Measurements from ENCODE around the gene CHST11.

CHST11 gene

GRCh38 chr12:104468371-104468770 is 11.6 kb downstream of the CHST11 start:
- Histone ChIP-seq H3K27ac (peak overlapping the region in 1 of 11 experiments; percentile 21; a peak in 1 of 22 replicates), H3K9ac (no peak overlapping the region), H3K36me3 (peaks cover 0 to 87% (median 48%) of the 10 kb centered on the region in 11 experiments; a peak in 18 of 22 replicates), H3K27me3 (no peaks in the 10 kb centered on the region), H4K20me1 (peaks cover 7 to 97% (median 81%) of the 10 kb centered on the region in 11 experiments; a peak in 20 of 22 replicates), H3K4me1 (peaks cover 69 to 100% (median 98%) of the 10 kb centered on the region in 10 experiments), H3K4me3 (no peak overlapping the region), H3K9me3 (replicated peaks in 1 of 11) (peaks cover 6 to 28% (median 13%) of the 10 kb centered on the region in 11 experiments; a peak in 17 of 22 replicates), H3K4me2 (peak overlapping the region in 9 of 11 experiments; percentile 26 to 93 (median 65); a peak in 11 of 22 replicates)
- no peak for TF ChIP-seq Cebpa-rat (IDR thresholded peaks at IDR 0.05)

GRCh38 chr12:104469066-104469465 is 12.3 kb downstream of the CHST11 start:
- no peak overlapping the region for H3K9ac ChIP-seq
- no peak for TF ChIP-seq Cebpa-rat (IDR thresholded peaks at IDR 0.05)
- peaks cover 9 to 90% (median 77%) of the 10 kb centered on the region in 11 experiments; a peak in 20 of 22 replicates for H4K20me1 ChIP-seq
- H3K4me3 ChIP-seq = no peak overlapping the region
- peaks cover 69 to 100% (median 98%) of the 10 kb centered on the region in 10 experiments for H3K4me1 ChIP-seq
- no peaks in the 10 kb centered on the region for H3K27me3 ChIP-seq
- H3K27ac ChIP-seq = peak overlapping the region in 2 of 11 experiments; percentile 8 to 28; a peak in 2 of 22 replicates
- peak overlapping the region in 8 of 11 experiments; percentile 7 to 93 (median 46); a peak in 15 of 22 replicates for H3K4me2 ChIP-seq
- H3K36me3 ChIP-seq = peaks cover 0 to 80% (median 43%) of the 10 kb centered on the region in 11 experiments; a peak in 18 of 22 replicates
- H3K9me3 ChIP-seq (replicated peaks in 1 of 11) = peaks cover 6 to 28% (median 13%) of the 10 kb centered on the region in 11 experiments; a peak in 17 of 22 replicates

- Histone ChIP-seq H3K27me3 (no peaks in the 10 kb centered on the region), H3K36me3 (peaks cover 0 to 76% (median 38%) of the 10 kb centered on the region in 11 experiments; a peak in 18 of 22 replicates), H3K4me3 (no peak overlapping the region), H3K9ac (no peak overlapping the region), H3K4me1 (peaks cover 69 to 100% (median 98%) of the 10 kb centered on the region in 10 experiments), H4K20me1 (peaks cover 9 to 91% (median 76%) of the 10 kb centered on the region in 11 experiments; a peak in 20 of 22 replicates), H3K27ac (peak overlapping the region in 3 of 11 experiments; percentile 4 to 28 (median 8); a peak in 3 of 22 replicates), H3K4me2 (peak overlapping the region in 8 of 11 experiments; percentile 7 to 93 (median 46); a peak in 15 of 22 replicates), H3K9me3 (replicated peaks in 1 of 11) (peaks cover 6 to 28% (median 13%) of the 10 kb centered on the region in 11 experiments; a peak in 17 of 22 replicates)
- no peak for TF ChIP-seq Cebpa-rat (IDR thresholded peaks at IDR 0.05)
These were observed 12.8 kb downstream of the CHST11 start for GRCh38 chr12:104469523-104469922.

- no peak overlapping the region for H3K9ac ChIP-seq
- no peak overlapping the region for H3K4me3 ChIP-seq
- peaks cover 6 to 28% (median 13%) of the 10 kb centered on the region in 11 experiments; a peak in 17 of 22 replicates for H3K9me3 ChIP-seq (replicated peaks in 1 of 11)
- H4K20me1 ChIP-seq = peaks cover 9 to 86% (median 66%) of the 10 kb centered on the region in 11 experiments; a peak in 20 of 22 replicates
- H3K36me3 ChIP-seq = peaks cover 0 to 68% (median 34%) of the 10 kb centered on the region in 11 experiments; a peak in 18 of 22 replicates
- no peaks in the 10 kb centered on the region for H3K27me3 ChIP-seq
- peaks cover 68 to 99% (median 98%) of the 10 kb centered on the region in 10 experiments for H3K4me1 ChIP-seq
- peak overlapping the region in 10 of 11 experiments; percentile 31 to 93 (median 81); a peak in 19 of 22 replicates for H3K4me2 ChIP-seq
- TF ChIP-seq Cebpa-rat (IDR thresholded peaks at IDR 0.05) = no peak
- peak overlapping the region in 3 of 11 experiments; percentile 89 to 93 (median 89); a peak in 5 of 22 replicates for H3K27ac ChIP-seq
These were observed 13.8 kb downstream of the CHST11 start for GRCh38 chr12:104470521-104470920.

GRCh38 chr12:104471336-104471735 is 14.6 kb downstream of the CHST11 start:
- peak overlapping the region in 10 of 11 experiments; percentile 31 to 93 (median 81); a peak in 19 of 22 replicates for H3K4me2 ChIP-seq
- H3K4me3 ChIP-seq = no peak overlapping the region
- H3K9me3 ChIP-seq (replicated peaks in 1 of 11) = peaks cover 6 to 28% (median 13%) of the 10 kb centered on the region in 11 experiments; a peak in 17 of 22 replicates
- peak overlapping the region in 6 of 11 experiments; percentile 76 to 93 (median 89); a peak in 8 of 22 replicates for H3K27ac ChIP-seq
- H4K20me1 ChIP-seq = peaks cover 5 to 78% (median 57%) of the 10 kb centered on the region in 11 experiments; a peak in 20 of 22 replicates
- H3K9ac ChIP-seq = no peak overlapping the region
- peaks cover 60 to 93% (median 92%) of the 10 kb centered on the region in 10 experiments for H3K4me1 ChIP-seq
- no peaks in the 10 kb centered on the region for H3K27me3 ChIP-seq
- TF ChIP-seq Cebpa-rat (IDR thresholded peaks at IDR 0.05) = no peak
- peaks cover 0 to 60% (median 26%) of the 10 kb centered on the region in 11 experiments; a peak in 18 of 22 replicates for H3K36me3 ChIP-seq

GRCh38 chr12:104472748-104473147 is 16.0 kb downstream of the CHST11 start:
- Histone ChIP-seq H3K4me3 (peak overlapping the region in 8 of 10 experiments; percentile 13 to 54 (median 31); a peak in 12 of 20 replicates), H4K20me1 (peaks cover 5 to 63% (median 43%) of the 10 kb centered on the region in 11 experiments; a peak in 19 of 22 replicates), H3K27ac (peak overlapping the region in 10 of 11 experiments; percentile 44 to 93 (median 79); a peak in 19 of 22 replicates), H3K4me2 (peak overlapping the region; percentile 60 to 93 (median 80)), H3K4me1 (peaks cover 60 to 93% (median 92%) of the 10 kb centered on the region in 10 experiments), H3K27me3 (no peaks in the 10 kb centered on the region), H3K9ac (peak overlapping the region; percentile 27 to 85 (median 68); a peak in 19 of 22 replicates), H3K9me3 (replicated peaks in 1 of 11) (peaks cover 6 to 28% (median 13%) of the 10 kb centered on the region in 11 experiments; a peak in 17 of 22 replicates), H3K36me3 (peaks cover 0 to 46% (median 22%) of the 10 kb centered on the region in 11 experiments; a peak in 18 of 22 replicates)
- TF ChIP-seq Cebpa-rat (IDR thresholded peaks at IDR 0.05) = no peak

GRCh38 chr12:104473374-104473983 is 16.7 kb downstream of the CHST11 start:
- peaks cover 67 to 93% (median 91%) of the 10 kb centered on the region in 10 experiments for H3K4me1 ChIP-seq
- no peaks in the 10 kb centered on the region for H3K27me3 ChIP-seq
- H3K9ac ChIP-seq = peak overlapping the region; percentile 27 to 85 (median 68); a peak in 21 of 22 replicates
- H3K36me3 ChIP-seq = peaks cover 0 to 39% (median 22%) of the 10 kb centered on the region in 11 experiments; a peak in 18 of 22 replicates
- peak overlapping the region in 8 of 10 experiments; percentile 13 to 54 (median 31); a peak in 12 of 20 replicates for H3K4me3 ChIP-seq
- peak overlapping the region in 10 of 11 experiments; percentile 44 to 93 (median 79); a peak in 19 of 22 replicates for H3K27ac ChIP-seq
- peak overlapping the region; percentile 60 to 93 (median 80) for H3K4me2 ChIP-seq
- peaks cover 5 to 56% (median 38%) of the 10 kb centered on the region in 11 experiments; a peak in 19 of 22 replicates for H4K20me1 ChIP-seq
- H3K9me3 ChIP-seq (replicated peaks in 1 of 11) = peaks cover 6 to 22% (median 13%) of the 10 kb centered on the region in 11 experiments; a peak in 17 of 22 replicates
- TF ChIP-seq Cebpa-rat (IDR thresholded peaks at IDR 0.05) = peak in 4 of 11 experiments; percentile 49 to 88 (median 70); a peak in 7 of 22 replicates

- H3K4me2 ChIP-seq = peak overlapping the region; percentile 20 to 93 (median 80); a peak in 20 of 22 replicates
- no peaks in the 10 kb centered on the region for H3K27me3 ChIP-seq
- no peak for TF ChIP-seq Cebpa-rat (IDR thresholded peaks at IDR 0.05)
- no peak overlapping the region for H3K4me3 ChIP-seq
- peaks cover 85 to 94% (median 91%) of the 10 kb centered on the region in 10 experiments for H3K4me1 ChIP-seq
- H4K20me1 ChIP-seq = peaks cover 5 to 44% (median 24%) of the 10 kb centered on the region in 11 experiments; a peak in 15 of 22 replicates
- H3K36me3 ChIP-seq = peaks cover 0 to 34% (median 12%) of the 10 kb centered on the region in 11 experiments; a peak in 15 of 22 replicates
- peak overlapping the region in 8 of 11 experiments; percentile 43 to 93 (median 84); a peak in 14 of 22 replicates for H3K27ac ChIP-seq
- peaks cover 0 to 14% (median 3%) of the 10 kb centered on the region in 11 experiments; a peak in 13 of 22 replicates for H3K9me3 ChIP-seq (replicated peaks in 1 of 11)
- H3K9ac ChIP-seq = peak overlapping the region in 3 of 11 experiments; percentile 0 to 81 (median 78); a peak in 2 of 22 replicates
These were observed 18.5 kb downstream of the CHST11 start for GRCh38 chr12:104475271-104475670.
